HCEC 1CT (cell line): ENCODE results near the gene HIPK4.
"Not testable (repeated sequence)": the region's sequence is repeated elsewhere in the genome, so short reads cannot be mapped to it uniquely, and the experiment has no call there.

Source experiments
- DNase-seq: peaks from one replicate; pipeline ENCODE4 v3.0.0-alpha.2; 2017

The HIPK4 gene

DNA sequence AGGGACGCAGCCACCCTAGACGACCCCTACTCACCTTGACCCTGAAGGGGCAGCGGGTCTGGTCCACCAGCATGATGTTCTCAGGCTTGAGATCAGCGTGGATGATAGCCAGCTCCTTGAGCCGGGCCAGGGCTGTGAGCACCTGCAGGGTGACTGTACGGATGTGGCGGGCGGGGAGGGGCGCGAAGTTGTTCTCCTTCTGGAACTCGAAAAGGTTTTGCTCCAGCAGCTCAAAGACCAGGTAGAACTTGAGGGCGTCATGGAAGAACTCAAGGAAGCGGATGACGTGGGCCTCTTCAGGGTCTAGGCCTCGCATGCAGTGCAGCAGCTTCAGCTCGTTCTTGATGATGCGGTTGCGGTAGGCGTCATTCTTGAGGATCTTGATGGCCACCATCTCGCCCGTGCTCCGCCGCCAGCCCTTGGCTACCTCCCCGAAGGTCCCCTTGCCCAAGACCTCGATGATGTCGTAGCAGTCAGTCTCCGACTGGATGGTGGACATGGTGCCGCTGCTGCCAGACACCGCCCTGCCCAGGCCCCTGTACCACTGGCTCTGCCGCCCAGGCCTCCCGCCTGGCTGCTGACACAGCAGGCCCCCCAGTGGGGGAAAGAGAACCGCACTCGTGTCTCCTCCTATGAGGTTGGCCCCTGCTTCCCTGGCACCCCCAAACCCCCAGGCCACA, 437 bp downstream of the HIPK4 start:
- no peak for DNase-seq

- DNase-seq = no peak
Measured at GRCh38 chr19:40388481-40388880, 1.5 kb downstream of the HIPK4 start.

DNA sequence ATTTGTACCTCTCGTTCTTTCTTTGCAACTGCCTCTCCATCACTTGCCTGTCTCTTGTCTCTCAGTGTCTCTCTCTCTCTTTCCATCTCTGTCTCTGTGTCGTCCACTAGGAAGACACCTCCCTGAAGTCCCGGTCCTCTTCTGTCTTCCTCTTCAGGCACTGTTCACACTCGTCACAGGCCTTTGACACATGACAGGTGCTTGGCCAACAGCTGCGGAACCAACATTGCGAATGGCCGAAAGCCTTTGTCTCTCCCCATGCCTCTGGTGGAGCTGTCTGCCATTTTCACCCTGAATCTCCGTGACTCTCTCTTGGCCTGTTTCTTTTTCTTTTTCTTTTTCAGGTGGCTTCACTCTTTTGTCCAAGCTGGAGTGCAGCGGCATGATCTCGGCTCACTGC, 2.8 kb downstream of the HIPK4 start:
- DNase-seq = no peak

DNA sequence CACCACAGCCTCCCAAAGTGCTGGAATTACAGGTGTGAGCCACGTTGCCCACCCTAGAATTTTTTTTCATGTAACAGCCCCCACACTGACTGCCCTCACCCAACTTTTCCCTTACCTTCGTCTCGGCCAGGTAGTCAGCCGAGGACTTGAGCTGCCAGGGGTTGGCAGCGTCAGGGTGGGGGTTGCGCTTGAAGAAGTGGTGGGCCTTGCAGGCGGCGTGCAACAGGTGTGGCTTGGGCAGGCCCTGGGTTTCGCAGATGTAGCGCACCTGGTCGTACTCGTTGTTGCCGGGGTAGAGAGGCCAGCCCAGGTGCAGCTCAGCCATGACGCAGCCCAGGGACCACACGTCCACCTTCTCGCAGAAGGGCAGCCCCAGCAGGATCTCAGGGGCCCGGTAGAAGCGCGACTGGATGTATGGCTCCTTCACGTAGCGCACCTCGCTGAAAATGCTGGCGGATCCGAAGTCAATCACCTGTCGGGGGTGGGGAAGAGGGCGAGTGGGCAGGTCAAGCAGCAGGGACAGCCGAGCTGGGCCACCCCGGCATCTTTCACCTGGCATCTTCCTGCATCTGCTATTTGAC, 6.2 kb downstream of the HIPK4 start:
- no peak for DNase-seq

GRCh38 chr19:40381321-40381720, 8.7 kb downstream of the HIPK4 start:
- DNase-seq = no peak

DNA sequence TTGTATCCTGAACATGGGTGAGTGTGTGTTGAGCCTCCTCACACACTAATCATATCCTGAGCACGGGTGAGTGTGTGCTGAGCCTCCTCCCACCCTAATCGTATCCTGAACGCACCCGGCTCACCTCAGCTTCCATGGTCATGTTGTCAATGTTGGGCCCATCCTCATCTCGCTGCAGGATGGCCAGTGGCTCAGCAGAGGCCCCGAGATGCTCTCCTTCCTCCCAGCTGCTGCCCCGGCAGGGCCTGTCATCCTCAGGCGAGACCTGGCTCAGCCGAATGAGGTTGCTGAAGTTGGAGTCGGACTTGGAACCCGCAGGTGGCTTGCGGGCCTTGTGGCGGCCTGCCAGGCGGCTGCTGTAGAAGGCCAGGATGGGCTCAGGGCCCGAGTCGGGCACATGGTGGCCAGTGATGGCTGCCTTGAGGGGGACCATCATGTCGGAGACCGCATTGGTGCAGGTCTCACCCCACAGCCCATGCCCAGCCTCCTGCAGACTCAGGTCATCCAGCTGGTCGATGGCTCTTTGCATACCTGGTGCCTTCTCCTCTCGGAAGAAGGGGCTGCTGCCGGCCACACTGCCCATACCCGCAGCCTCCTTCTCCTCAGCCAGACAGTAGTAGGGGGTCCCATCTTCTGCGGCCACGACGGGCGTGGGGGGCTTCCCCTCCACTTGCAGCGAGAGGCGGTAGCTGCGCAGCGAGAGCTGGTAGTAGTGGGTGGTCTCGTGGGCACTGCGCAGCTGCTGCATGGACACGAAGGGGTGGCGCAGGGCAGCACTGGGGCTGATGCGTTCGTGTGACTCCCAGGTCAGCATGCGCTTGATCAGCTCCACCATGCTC, 9.6 kb downstream of the HIPK4 start:
- DNase-seq = no peak

- no peak for DNase-seq
Measured at GRCh38 chr19:40379446-40380198, 10.4 kb downstream of the HIPK4 start.

- no peak for DNase-seq
Measured at GRCh38 chr19:40378509-40378908, 11.5 kb downstream of the HIPK4 start.

GRCh38 chr19:40377876-40378385, 12.1 kb downstream of the HIPK4 start:
- DNase-seq = no peak

DNA sequence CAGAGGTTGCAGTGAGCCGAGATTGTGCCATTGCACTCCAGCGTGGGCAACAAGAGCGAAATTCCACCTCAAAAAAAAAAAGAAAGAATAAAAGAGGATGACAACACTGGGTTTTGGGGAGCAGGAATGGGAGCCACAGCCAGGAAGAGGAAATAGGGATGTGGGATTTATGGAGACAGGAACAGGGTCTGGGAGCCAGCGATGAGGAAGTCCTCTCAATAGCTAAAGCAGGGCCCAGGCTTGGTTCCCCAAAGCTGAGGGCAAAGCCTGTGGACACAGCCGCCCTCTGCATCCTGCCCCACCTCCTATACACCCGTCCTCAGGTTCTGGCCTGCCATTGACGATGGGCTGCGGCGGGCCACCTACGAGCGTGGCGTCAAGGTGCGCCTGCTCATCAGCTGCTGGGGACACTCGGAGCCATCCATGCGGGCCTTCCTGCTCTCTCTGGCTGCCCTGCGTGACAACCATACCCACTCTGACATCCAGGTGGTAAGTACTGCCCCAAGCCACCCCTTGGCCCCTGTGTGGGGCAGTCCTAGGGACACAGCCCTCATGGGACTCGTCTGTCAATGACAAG, 13.6 kb downstream of the HIPK4 start:
- DNase-seq = no peak

GRCh38 chr19:40374084-40374483, 15.9 kb downstream of the HIPK4 start:
- no peak for DNase-seq

DNA sequence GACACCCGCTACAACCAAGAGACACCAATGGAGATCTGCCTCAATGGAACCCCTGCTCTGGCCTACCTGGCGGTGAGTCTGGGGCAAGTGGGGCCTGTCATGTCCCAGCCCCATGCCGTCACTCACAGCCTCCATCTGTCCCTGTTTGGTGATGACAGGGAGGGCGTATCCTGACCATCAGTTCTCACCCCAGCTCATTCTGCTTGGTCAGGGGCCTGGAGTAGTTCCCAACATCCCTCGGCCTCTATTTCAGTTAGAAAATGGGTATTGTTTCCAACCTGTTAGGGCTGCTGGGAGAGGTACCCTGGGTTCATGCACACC, 18.2 kb downstream of the HIPK4 start:
- no peak for DNase-seq

DNA sequence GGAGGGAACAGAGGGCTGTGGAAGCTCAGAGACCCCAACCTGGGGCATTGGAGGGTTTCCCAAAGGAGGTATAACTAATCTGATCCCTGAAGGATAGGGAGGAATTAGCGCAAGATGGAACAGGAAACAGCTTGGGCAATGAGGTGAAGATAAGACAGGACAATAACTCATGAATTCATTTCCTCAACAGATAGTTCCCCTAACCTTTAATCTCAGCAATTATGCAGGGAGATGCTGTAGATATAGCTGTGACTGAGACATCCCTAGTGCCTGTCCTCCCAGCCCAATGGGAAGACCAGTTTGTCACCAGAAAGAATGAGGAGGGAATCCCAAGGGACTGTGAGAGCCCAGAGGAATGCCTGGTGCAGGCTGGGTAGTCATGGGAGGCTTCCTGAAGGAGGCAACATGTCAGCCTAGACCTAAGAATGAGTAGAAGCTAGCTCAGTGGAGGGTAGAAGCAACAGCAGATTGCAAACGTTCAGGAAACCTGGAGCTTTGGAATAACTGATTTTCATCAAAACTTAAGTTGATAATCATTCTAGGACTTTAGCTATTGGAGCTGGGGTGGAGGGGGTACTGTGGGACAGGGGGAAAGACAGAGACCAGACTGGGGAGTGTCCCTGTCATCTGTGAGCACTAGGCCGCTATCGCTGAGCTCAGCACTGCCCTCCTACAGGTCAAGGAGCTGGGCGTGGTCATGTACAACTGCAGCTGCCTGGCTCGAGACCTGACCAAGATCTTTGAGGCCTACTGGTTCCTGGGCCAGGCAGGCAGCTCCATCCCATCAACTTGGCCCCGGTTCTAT, 18.8 kb downstream of the HIPK4 start:
- no peak for DNase-seq

- not testable (repeated sequence) for DNase-seq
Measured at GRCh38 chr19:40370253-40370652, 19.7 kb downstream of the HIPK4 start.

DNA sequence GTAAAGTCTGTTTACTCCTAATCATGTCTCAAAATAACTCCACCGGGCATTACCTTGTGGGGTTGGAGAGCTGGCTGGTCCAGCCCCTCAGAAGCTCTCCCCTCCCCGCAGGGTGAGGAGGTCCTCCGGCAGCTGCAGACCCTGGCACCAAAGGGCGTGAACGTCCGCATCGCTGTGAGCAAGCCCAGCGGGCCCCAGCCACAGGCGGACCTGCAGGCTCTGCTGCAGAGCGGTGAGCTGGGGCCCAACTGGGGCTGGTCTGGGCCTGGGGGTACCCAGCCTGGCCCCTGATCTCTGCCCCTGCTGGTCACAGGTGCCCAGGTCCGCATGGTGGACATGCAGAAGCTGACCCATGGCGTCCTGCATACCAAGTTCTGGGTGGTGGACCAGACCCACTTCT, 20.2 kb downstream of the HIPK4 start:
- no peak for DNase-seq

DNA sequence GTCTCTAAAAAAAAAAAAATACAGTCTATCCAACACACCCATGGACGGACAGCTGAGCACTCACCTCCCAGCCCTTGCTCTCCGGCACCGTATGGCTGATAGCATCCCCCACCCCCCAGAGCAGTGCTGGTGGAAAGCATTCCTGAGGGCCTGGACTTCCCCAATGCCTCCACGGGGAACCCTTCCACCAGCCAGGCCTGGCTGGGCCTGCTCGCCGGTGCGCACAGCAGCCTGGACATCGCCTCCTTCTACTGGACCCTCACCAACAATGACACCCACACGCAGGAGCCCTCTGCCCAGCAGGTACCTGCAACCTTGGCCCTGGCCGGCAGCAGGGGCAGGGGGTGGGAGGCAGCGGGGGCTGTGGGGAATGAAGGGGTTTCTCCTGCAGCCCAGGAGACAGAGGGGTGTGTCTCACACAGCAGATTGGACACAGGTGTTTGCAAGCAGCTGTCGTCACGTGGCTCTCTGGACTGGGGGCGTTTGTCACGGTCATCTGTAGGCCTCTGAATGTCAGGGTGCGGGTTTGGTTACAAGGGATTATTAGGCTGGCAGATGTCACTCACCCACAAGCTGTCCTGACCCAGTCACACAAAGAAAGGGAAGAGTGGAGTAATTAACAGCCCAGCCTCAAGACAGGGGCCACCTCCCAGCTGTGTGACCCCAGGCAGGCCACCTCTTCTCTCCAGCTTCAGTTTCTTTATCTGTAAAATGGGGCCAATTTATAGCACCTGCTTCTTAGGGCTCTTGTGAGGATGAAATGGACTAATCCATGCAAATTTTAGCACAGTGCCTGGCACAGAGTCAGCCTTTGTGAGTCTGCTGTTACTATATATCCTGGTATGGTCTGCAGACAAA, 22.2 kb downstream of the HIPK4 start:
- DNase-seq = no peak

- no peak for DNase-seq
Measured at GRCh38 chr19:40366697-40367561, 23.1 kb downstream of the HIPK4 start.

DNA sequence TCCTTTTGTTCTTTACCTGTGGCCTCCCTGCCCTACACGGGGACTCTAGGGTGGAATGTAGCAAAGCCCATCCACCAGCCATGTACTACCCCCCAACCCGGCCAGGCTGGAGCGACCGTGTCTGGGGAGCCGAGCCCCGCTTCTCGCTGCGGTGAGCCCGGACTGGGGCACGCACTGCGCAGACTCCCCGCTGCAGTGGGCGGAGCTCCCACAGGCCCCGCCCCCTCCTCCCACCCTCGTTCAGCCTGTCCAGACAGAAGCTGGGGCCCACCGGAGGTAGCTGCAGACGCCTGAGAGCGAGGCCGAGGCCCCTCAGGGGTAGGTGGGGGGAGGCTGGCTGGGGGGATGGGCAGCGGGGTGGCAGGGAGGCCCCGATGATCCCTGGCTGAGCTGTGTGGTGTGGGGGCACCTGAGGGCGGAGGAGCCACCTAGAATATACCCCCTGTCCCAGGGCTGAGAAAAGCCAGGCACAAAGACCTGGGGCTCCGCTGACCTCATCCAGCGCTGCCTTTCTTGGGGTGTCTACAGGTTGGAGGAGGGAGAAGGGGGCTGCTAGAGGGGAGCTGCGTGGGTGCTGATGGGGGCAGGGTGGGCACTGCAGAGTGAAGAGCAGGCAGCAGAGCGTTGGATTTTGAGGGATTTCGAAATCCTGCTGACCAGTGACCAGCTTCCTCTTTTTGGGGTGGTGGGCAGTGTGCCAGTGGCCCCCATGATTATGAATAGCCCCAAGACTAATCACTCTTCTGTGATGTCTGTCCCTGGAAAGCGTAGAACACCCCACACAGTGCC, 24.2 kb downstream of the HIPK4 start:
- peak; percentile 53 for DNase-seq

GRCh38 chr19:40365010-40365409, 25.0 kb downstream of the HIPK4 start:
- no peak for DNase-seq
